IPS-11a (cell line): ENCODE data around the gene PGAP3.

Experiments used
- H3K4me3 ChIP-seq: one replicate; pipeline ENCODE4 v1.5.1; 2013; ENCODE audit warnings: low read depth, low read length, control low read depth

Gene PGAP3

GRCh38 chr17:39625198-39625785, 62.6 kb downstream of the PGAP3 start:
- H3K4me3 ChIP-seq, result no peak overlapping the region

- no peak overlapping the region for H3K4me3 ChIP-seq
Measured at GRCh38 chr17:39624313-39624712, 63.5 kb downstream of the PGAP3 start.

- no peak overlapping the region for H3K4me3 ChIP-seq
Measured at GRCh38 chr17:39623356-39623950, 64.4 kb downstream of the PGAP3 start.

GRCh38 chr17:39622380-39623006, 65.4 kb downstream of the PGAP3 start:
- H3K4me3 ChIP-seq, result no peak overlapping the region

- H3K4me3 ChIP-seq, result no peak overlapping the region
Measured at GRCh38 chr17:39621523-39622379, 66.1 kb downstream of the PGAP3 start.
